Activated T-cell treated with anti-CD3 and anti-CD28 coated beads for 1 hour (primary cell): ENCODE data around the gene PTPRT.

Source experiments
- DNase-seq: peaks from one replicate; pipeline ENCODE4 v3.0.0-alpha.2; 2020; ENCODE audit warnings: low read depth

PTPRT gene

GRCh38 chr20:42191140-42191860 is 998.4 kb downstream of the PTPRT start:
- DNase-seq = no peak

DNA sequence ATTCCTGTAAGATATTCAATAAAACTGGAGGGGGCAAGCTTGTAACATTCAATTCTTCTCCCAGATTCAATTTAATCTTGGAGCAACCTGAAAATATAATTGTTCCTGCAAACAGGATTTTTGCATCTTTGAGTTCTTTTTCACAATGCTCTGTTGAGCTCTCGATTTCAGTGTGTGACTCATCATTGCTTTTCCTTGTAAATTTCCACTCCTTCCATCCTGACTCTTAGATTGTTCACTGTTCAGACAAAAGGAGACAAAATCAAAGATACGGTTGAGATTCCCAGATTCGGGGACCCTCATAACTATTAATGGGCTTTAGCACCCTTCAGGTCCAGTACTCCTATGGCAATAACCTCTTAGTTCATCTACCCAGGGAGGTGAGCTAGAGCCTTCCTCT is 999.6 kb downstream of the PTPRT start:
- no peak for DNase-seq

- no peak for DNase-seq
These were observed 1003.4 kb downstream of the PTPRT start for GRCh38 chr20:42186337-42186736.

DNA sequence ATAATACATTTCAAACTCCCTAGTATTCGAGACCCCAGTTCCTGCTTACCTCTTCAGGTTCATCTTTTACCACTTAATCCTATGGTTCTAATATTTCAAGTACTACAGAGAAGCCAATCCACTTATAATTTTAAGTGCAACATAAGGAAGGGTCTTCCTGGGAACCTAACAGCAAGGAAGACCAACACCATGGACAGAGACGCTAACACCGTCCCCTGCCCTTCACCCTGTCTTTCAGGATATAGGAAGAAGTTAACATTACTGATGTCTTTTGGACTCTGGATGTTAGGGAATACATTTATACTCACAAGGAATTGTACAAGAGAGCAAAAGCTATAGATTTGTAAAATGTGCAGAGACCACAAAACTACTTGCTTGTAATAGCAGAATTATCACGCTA is 1006.6 kb downstream of the PTPRT start:
- DNase-seq = no peak

GRCh38 chr20:42181064-42181463 is 1008.6 kb downstream of the PTPRT start:
- DNase-seq = no peak

DNA sequence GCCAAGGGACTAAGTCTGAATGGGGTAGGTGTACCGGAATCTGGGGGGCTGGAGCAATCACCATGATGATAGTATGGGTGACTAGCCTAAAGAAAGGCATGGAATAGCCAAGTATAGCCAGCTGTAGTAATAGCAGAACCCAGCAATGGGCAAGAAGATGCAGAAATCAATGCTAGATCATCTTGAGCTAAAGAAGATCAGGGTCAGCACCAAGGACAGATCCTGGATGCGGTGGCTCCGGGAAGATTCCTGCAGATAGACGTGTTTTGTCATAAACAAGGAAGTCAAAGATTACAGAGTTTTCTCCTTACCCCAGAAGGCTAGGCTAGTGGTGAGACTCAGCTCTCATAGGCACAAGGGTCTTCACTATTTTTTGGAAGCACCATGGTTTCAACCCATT is 1009.9 kb downstream of the PTPRT start:
- DNase-seq = no peak

- no peak for DNase-seq
These were observed 1016.3 kb downstream of the PTPRT start for GRCh38 chr20:42173440-42173839.

GRCh38 chr20:42164121-42164890 is 1025.4 kb downstream of the PTPRT start:
- no peak for DNase-seq

DNA sequence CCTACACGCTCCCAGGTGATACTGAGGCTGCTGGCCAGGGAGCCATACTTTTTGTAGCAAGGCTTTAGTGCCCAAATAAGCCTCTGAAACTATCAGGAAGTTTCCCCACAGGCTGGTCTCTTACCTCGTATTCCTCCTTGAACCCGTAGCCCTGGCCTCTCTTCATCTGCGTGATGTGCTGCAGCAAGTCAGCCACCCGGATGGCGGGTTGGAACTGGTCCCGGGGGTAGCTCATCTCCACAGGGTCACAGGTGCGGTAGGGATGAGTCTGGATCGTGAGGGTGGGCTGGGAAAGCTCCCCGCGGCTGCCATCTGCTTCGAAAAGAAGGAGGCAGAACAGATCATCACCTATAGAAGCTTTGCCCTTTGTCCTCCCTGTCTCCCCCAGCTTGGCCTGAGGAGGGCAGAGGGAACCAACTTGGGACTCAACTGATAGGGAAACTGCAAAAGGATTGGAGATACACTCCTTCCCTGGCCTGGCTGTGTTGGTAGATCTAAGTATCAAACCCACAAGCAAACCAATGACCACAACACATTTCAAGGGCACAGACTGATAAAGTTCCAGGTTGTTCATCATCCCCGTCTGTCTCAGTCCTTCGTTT is 1028.4 kb downstream of the PTPRT start:
- no peak for DNase-seq

DNA sequence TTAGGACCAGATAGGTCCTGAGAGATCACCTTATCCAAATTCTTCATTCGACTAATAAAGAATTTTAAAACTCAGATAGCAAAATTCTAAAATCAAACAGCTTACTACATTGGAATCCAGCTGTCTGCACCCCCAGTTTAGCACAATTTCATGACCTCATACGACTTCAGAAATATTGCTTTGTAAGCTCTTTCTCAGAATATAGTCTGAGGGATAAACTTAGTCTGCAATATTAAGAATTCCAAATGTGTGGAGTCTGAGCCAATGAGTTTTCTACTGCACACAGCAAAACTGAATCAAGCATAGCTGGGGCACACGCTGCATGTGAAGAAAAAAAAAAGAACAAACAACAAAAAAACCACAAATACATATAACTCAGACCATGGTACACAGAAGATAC is 1029.9 kb downstream of the PTPRT start:
- no peak for DNase-seq

DNA sequence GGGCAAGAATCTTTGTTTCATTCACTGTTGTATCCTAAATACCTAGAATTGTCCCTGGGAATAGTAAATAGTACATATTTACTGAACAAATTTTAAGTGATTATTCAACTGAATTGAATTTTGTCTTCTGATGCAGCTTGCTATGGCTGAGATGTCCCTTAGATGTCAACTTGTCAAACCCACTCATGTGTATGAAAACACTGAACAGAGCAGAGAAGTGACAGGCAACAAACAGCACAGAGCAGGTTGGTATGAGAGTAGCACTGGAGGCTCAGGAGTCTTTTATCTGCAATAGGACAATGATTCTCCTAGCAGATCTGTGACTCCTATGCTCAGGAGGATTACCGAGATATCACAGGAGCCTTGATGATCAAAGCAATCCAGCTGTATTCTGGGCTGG is 1031.4 kb downstream of the PTPRT start:
- no peak for DNase-seq

DNA sequence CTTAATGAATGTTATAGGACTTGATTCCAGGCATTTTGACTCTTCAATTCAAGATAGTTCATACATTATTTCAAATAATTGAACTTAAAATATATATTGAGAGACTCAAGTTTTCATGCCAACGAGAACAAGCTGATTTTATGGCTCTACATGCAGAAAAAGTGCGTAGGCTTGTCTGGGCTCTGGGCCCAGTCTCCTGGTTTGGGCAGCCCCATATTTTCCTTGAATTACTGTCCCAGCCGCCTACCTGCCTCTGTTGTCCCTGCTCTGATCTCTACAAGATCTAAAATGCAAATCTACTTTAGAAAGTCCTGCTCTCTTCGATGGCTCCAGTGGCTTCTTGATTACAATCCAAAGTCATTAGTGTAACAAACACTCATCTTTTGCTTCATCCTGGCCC is 1034.1 kb downstream of the PTPRT start:
- DNase-seq = no peak

DNA sequence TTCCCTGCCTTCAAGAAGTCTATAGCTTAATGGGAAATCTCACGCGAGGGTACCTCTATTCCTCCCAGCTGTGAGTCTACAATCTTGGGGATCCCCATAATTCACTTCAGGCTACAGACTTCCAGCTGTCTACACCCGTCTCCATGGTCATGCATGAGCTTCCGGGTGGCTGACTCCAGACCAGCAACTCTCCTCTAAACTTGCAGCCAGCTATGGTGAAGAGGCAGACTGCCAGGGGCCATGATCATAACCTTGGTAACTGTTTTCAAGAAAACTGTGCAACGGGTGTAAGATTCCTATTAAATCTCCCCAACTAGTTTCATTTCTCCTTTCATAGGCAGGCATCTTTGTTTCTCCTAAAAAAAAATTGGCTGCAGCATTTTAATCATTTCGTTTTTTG is 1037.1 kb downstream of the PTPRT start:
- DNase-seq = no peak

DNA sequence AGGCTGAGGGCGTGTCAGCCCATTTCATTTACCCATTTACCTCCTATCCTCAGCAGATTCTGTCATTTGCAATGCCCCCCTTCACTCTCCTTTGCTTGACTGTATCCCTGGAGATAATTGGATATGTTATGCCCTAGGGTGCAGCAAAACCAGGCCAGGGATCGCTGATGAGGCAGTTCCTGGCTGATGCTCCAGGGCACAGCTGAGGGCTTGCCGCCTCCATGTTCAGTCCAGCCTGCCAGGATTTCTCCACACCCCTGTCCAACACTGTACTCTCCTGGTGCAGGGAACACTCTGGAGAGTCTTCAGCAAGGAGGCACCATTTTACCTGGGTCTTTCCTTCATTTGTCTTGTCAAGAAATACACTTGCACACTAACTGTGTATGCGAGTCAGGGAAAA is 1039.5 kb downstream of the PTPRT start:
- no peak for DNase-seq

- no peak for DNase-seq
These were observed 1051.0 kb downstream of the PTPRT start for GRCh38 chr20:42138729-42139128.

DNA sequence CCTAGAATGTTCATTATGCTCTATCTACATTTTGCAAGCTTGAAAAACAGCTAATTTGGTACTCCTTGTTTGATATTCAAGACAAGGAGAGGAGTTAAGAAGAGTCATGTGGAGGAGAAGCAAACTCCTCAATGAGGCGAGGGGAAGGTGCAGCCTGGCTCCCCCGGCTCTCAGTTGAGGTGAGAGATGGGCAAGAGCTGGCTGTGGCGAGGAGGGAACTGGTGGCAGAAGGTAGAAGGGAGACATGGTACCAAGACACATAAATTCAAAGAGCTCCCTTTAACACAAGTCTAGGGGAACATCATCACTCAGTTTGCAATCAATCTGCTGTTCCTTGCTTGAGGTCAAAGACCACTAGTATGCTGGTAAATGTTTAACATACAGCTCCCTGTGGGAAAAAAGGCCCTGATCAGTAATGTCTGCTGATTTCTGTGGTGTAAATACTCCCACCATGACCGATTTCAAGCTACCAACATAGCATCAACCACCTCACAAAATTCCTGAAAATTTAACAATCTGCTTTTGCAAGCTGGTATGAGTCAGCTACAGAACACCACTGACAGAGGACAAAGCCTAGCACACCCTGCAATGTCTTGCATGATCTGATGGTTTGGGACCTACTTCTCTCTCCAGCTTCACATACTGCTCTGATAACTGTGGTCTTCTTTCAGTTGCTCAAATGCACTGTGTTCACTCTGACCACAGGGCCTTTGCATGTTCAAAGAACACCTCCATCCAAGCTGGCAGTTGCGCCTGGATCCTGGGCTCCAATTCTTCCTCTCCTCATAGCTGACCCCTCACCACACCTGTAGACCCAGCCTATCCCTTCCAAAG is 1055.2 kb downstream of the PTPRT start:
- no peak for DNase-seq

DNA sequence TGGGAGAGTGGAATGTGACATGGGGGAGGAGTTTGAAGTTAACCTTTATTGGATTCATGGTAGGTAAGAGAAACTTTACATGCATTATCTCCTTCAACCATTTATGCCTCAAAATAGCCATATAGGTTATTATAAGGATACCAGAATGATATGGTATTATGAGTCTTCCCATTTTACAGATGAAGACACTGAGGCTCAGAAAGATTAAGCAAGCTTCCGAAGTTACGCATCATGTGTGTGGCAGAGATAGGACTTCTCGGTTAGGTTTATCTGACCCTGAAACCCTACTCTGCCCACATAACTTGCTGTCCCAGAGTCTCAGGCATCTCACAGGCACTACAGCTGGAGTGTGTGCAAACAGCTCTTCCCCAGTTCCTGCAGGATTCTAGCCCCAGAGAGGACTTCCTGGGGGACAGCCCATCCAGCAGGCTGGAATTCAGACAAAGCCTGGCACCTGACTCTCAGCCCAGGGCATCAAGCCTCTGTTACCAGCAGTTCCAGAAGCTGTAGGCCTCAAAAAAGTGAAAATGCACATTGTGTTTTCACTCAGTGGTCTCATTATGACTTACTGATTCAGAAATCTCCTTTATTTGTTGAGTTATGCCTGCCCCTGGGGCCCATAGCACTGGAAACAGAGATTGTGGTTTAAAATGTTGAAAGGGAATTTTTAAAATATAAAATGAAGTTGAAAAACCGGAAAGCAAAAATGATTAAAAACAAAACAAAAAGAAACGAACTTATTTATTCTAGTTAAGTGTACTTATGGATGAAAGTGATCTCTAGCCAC is 1058.7 kb downstream of the PTPRT start:
- no peak for DNase-seq

DNA sequence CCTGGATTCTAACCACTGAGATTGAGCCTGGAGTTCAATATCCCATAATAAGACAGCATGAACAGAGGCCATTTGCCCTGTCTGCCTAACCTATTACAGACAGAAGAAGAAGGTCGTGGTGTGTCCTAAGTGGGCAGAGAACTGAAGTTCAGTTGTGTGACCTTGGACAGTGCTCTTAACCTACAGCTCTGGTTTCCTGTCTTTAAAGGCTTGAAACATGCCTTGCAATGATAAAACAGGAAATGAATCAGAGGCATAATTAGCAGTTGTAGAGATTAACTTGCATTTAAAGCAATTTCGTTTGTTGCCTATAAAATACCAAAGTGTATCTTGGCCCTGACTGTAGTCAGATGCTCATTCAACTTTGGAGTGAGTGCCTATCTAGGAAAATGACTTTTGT is 1064.3 kb downstream of the PTPRT start:
- DNase-seq = no peak

GRCh38 chr20:42123981-42124473 is 1065.7 kb downstream of the PTPRT start:
- no peak for DNase-seq

DNA sequence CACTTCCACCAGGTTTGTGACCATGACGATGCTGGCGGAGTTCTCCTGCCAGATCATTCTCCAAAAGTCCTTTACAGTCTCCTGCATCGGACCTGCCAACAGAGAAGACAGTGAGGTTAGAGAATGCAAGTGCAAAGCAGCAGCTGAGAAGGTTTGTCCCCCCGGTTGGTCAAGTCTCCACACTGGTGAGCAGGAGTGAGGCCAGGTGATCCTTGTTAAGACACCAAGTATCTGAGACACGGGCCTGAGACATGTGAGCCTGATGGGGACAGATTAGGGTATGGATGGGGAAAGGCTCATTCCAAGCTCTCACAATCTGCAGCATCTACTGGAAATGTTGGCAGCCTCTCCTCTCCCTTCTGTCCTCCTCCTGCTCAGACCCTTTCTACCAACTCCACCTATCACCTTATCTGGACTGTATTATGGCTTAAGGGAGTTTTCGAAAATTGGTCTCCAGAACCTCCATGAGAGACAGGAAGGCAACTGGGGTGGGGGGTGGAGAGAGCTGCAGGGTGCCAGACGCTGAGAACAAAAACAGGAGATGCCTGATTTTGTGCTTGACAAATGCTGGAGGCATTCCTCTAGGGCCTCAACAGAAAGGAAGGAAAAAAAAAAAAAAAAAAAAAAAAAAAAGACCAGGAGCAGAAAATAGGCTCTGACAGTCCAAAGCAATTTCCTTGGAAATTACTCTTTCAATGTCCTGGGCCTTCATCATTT is 1071.1 kb downstream of the PTPRT start:
- no peak for DNase-seq

DNA sequence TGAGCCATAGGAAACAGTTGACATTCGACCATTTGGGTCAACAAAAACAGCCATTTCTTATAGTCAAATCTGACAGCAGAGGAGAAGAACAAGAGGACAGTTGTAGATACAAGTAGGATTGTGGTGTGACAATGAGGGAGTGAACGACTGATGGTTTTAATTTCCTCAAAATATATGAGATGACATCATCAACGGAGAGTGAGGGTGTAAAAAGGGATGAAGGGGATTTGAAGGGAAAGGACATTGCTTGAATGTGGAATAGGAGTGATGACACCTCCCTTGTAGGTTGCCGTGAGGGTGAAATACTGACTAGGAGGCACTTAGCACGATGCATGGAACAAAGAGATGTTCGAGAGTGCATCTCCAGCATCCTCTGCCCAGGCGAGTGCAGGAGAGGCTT is 1071.7 kb downstream of the PTPRT start:
- no peak for DNase-seq
